HL-60 (cell line): ENCODE measurements around the gene LDLR.
"Not testable (repeated sequence)": the region's sequence is repeated elsewhere in the genome, so short reads cannot be mapped to it uniquely, and the experiment has no call there.

Experiments used
- CTCF ChIP-seq: IDR thresholded peaks from one replicate; pipeline ENCODE4 v1.5.1; 2011; ENCODE audit warnings: low read length, control low read depth, inconsistent platforms; ENCODE audit not compliant: insufficient read depth
- SPI1 ChIP-seq: IDR thresholded peaks from 2 replicates; pipeline ENCODE4 v1.6.1; 2012; ENCODE audit warnings: low read depth, mild to moderate bottlenecking, borderline replicate concordance

DNA sequence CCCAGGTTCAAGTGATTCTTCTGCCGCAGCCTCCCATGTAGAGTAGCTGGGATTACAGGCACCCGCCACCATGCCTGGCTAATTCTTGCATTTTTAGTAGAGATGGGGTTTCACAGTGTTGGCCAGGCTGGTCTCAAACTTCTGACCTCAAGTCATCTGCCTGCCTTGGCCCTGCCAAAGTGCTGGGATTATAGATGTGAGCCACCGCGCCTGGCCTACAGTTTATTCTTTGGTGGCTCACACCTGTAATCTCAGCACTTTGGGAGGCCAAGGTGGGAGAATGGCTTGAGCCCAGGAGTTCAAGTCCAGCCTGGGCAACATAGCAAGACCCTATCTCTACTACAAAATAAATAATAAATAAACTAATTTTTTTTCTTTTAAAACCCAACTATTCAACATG, 34.9 kb downstream of the LDLR start:
- not testable (repeated sequence) for TF ChIP-seq SPI1, CTCF
